ENCODE measurements around the gene SLC19A2.

SLC19A2 gene

DNA sequence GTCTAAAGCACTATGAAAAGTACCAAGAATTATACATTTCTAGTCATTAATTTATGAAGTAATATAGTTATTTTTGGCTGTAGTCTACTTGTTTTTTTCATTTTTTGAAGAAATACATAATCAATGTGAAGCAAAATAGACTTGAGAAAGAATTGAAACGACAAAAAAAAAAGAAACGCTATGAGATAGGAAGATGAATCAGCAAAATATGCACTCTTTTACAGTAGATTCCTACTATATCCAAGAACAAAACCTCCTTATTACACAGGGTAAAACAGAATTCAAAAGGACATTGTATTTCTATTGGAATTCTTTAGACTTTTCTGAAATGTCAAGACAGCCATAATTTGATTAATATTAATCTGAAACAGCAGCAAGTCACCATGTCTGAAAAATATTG lies 32.8 kb downstream of the SLC19A2 start:
- DNase-seq (ENCODE audit: extremely low spot score), result no peak
- TF ChIP-seq ZNF384 (IDR thresholded peaks at IDR 0.05) (no peak), CTBP1 (IDR thresholded peaks at IDR 0.05; ENCODE audit: borderline replicate concordance) (no peak), ELF4 (IDR thresholded peaks at IDR 0.05) (no peak), TARDBP (IDR thresholded peaks at IDR 0.05) (no peak), L3MBTL2 (conservative IDR thresholded peaks at IDR 0.05) (no peak)
- ChIA-PET CTCF (no interaction called here), POLR2A (no interaction called here)

DNA sequence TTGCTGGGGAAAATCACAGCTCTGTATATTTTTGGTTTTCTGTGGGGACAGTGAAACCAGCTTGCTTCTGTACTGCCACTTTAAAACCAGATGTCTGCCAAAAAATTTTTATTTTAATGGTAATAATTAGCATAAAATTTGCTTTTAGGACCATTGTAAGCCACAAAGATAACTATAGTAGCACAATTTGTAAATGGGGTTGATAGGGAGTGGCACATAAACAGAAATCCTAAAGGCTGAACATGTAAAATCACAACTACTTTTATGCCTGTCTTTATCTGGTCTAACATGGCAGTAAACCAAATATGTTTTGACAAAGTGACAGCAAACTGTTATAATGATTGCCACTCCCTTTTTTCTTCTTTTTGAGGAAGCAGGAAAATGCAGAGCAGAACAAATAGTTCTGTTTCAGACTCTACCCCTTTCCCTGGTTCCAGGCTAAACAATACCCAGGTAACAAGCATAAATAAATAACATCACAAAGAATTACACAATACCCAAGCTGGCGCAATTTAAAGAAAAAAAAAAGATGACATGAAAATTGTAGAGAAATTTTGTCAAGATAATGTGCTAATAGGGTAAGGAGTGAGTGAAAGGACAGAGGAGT lies 34.4 kb downstream of the SLC19A2 start:
- ChIA-PET CTCF (no interaction called here), POLR2A (no interaction called here)

DNA sequence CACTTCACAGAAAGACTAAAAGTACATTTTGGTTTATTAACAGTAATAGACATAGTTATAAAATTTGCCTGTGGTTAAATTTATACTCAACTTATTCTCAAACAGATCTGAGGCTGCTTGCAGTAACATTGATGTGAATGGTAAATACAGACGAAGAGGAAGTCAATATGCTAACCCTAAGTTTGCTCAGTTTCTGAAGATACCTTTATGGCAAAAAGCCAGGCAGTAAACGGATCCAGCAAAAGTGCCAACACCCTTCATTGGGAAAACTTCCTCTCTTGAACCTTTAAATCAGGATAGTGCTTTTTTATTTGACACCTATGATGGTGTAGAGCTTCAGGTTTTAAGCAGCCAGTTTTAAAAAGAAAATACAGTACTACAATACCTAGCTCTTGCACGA lies 41.8 kb downstream of the SLC19A2 start:
- POLR2A ChIA-PET, result interaction anchor here (0.8 kb wide), 1 partner anchor 17 kb away, joined by 3 read pairs; the partner anchor contains the start of gene CCDC181
- CTCF ChIA-PET, result no interaction called here
- TF ChIP-seq SUZ12 (IDR thresholded peaks at IDR 0.05), result no peak
- no peak for DNase-seq (ENCODE audit: extremely low spot score)

More for the DNA sequence above, 34.4 kb downstream of the SLC19A2 start:
- DNase-seq (ENCODE audit: extremely low spot score), result no peak
- no peak for TF ChIP-seq HDGF (IDR thresholded peaks at IDR 0.05; ENCODE audit: borderline replicate concordance)
- no peak for TF ChIP-seq SP1 (IDR thresholded peaks at IDR 0.05)
- no peak for TF ChIP-seq L3MBTL2 (conservative IDR thresholded peaks at IDR 0.05)
- no peak for TF ChIP-seq FOXK2 (IDR thresholded peaks at IDR 0.05)
- no peak for TF ChIP-seq CTBP1 (IDR thresholded peaks at IDR 0.05; ENCODE audit: borderline replicate concordance)
- TF ChIP-seq TARDBP (IDR thresholded peaks at IDR 0.05), result no peak
- no peak for TF ChIP-seq NFRKB (IDR thresholded peaks at IDR 0.05)
- no peak for TF ChIP-seq ZNF384 (IDR thresholded peaks at IDR 0.05)
- no peak for TF ChIP-seq ARNT (IDR thresholded peaks at IDR 0.05)
- no peak for TF ChIP-seq SUZ12 (IDR thresholded peaks at IDR 0.05)

DNA sequence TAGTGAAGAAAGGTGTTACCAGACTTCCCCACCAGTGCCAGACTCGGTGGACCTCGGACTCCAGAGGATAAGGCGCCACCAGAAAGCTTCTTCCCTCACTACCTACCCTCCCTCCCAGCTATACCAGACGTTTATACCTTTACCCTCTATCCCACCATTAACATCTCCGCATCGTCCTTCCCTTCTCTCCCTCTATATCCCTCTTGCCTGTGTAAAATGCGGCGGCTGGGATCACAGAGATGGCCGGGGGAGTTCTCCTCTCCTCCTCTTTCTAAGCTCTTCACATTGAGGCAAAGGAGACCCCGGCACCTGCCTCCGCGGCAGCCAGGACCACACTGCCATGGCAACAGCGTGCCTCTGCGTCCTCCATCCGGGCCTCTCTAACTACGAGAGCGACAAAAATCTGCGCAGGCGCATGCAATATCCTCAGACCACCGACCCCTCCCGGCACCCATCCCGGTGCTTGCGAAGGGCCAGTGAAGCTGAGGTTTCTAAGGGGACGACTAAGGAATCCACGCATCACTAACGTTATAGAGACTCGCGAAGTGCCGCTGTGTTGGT lies 58.6 kb downstream of the SLC19A2 start, which contains the start of gene CCDC181:
CCDC181 (minus strand) TSS at position 394 of the 561 bp plus-strand sequence. CDS start 2,547 bp downstream, outside the sequence.
- ChIA-PET POLR2A (interaction anchor here (0.6 to 1.6 kb wide), 10 partner anchors 9 to 60 kb away, joined by 3 to 10 read pairs (median 3); partner anchors contain the start of genes BLZF1 and SLC19A2), CTCF (interaction anchor here (0.6 kb wide), 1 partner anchor 77 kb away, joined by 3 read pairs; no protein-coding TSS in a partner anchor)
- DNase-seq (ENCODE audit: extremely low spot score), result peak; percentile 95
- peak; percentile 67 for TF ChIP-seq L3MBTL2 (conservative IDR thresholded peaks at IDR 0.05)
- TF ChIP-seq CTBP1 (IDR thresholded peaks at IDR 0.05; ENCODE audit: borderline replicate concordance), result 0 out of 2 replicates have a peak, but pooled peaks have one; percentile 56
- no peak for TF ChIP-seq FOXK2 (IDR thresholded peaks at IDR 0.05)

DNA sequence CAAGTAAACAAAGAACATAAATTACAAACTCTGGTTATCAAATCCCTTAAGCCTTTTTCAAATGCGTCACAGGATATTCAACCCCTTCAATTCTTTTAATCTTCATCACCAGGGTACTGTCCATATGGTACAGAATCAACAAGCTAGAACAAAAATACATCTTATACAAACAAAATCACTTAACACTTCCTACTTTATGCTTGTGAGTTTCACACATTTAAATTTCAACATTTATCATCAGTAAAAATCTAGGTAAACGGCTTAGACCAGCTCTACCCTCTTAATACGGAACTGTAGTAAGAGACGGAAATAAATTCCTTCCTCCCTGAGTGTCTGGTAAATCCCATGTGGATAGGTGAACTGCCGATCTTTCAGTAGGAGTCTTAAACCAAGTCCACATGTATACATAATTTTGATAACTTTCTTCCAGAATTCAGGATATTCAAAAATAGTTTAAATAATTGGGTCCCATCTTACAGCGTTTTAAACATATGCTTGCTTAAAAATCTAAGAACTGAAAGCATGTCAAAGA lies 59.5 kb downstream of the SLC19A2 start:
- ChIA-PET CTCF (no interaction called here), POLR2A (interaction anchor here (0.8 to 1.6 kb wide), 5 partner anchors 31 to 61 kb away, joined by 3 to 9 read pairs (median 4); partner anchors contain the start of genes BLZF1 and SLC19A2)
- TF ChIP-seq FOXM1 (IDR thresholded peaks at IDR 0.05; ENCODE audit: borderline replicate concordance) (no peak), NFRKB (IDR thresholded peaks at IDR 0.05) (no peak), ELF4 (IDR thresholded peaks at IDR 0.05) (no peak), CTBP1 (IDR thresholded peaks at IDR 0.05; ENCODE audit: borderline replicate concordance) (no peak), FOXA1 (IDR thresholded peaks at IDR 0.05) (no peak), FOXK2 (IDR thresholded peaks at IDR 0.05) (no peak), BHLHE40 (IDR thresholded peaks at IDR 0.05; ENCODE audit: borderline replicate concordance) (no peak), SP1 (IDR thresholded peaks at IDR 0.05) (no peak), TARDBP (IDR thresholded peaks at IDR 0.05) (no peak)
- TF ChIP-seq, protein P1, sequence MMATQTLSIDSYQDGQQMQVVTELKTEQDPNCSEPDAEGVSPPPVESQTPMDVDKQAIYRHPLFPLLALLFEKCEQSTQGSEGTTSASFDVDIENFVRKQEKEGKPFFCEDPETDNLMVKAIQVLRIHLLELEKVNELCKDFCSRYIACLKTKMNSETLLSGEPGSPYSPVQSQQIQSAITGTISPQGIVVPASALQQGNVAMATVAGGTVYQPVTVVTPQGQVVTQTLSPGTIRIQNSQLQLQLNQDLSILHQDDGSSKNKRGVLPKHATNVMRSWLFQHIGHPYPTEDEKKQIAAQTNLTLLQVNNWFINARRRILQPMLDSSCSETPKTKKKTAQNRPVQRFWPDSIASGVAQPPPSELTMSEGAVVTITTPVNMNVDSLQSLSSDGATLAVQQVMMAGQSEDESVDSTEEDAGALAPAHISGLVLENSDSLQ (IDR thresholded peaks at IDR 0.05), result no peak
- DNase-seq (ENCODE audit: extremely low spot score), result peak; percentile 10

DNA sequence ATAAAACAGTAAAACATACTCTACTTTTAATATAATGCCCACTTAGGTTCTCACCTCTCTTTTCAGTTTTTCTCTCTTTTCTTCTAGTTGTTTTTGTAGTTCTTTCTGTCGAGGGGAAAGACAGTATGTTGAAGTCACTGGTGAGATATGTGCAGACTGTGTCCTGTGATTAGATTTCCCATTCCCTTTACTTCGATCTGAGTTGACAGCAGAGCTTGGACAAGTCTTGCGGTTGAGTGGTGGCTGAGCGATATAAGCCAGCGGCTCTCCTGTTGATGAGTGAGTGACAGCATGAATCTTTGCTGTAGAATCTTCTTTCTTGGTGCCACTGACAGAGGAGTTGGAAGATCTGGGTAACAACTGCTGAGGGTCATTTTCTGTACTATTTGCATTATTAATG lies 64.4 kb downstream of the SLC19A2 start:
- DNase-seq (ENCODE audit: extremely low spot score), result no peak
- TF ChIP-seq SP1 (IDR thresholded peaks at IDR 0.05), result no peak
- TF ChIP-seq FOXK2 (IDR thresholded peaks at IDR 0.05), result no peak
- no peak for TF ChIP-seq SUZ12 (IDR thresholded peaks at IDR 0.05)
- TF ChIP-seq, protein P1 (IDR thresholded peaks at IDR 0.05), result no peak
- TF ChIP-seq ELF4 (IDR thresholded peaks at IDR 0.05), result no peak
- no peak for TF ChIP-seq L3MBTL2 (conservative IDR thresholded peaks at IDR 0.05)
- TF ChIP-seq FOXA1 (IDR thresholded peaks at IDR 0.05), result no peak
- TF ChIP-seq ZNF384 (IDR thresholded peaks at IDR 0.05), result no peak
- ChIA-PET CTCF (no interaction called here), POLR2A (no interaction called here)

DNA sequence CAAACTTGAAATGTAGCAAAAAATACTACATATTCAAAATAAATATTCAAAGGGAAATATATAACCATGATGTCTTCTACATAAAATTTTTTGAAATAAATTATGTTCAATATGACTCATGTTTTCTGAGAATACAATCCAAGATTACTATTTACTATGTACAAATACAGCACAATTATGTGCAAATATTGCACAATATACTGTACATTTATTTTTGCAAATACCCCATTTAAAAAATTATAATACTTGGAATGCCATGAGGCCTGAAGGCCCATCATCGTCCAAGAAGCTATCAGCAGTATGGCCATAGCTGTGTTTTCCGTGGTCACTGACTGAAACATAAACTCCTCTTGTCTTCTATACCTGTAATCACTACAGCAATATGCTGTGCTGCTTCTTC lies 70.8 kb downstream of the SLC19A2 start:
- no peak for DNase-seq (ENCODE audit: extremely low spot score)
- CTCF ChIA-PET, result no interaction called here
- TF ChIP-seq ARNT (IDR thresholded peaks at IDR 0.05) (no peak), SUZ12 (IDR thresholded peaks at IDR 0.05) (no peak), FOXA1 (IDR thresholded peaks at IDR 0.05) (no peak), SP1 (IDR thresholded peaks at IDR 0.05) (no peak), ZNF384 (IDR thresholded peaks at IDR 0.05) (no peak), TARDBP (IDR thresholded peaks at IDR 0.05) (no peak), FOXK2 (IDR thresholded peaks at IDR 0.05) (no peak), LEF1 (IDR thresholded peaks at IDR 0.05; ENCODE audit: borderline replicate concordance) (no peak), CTBP1 (IDR thresholded peaks at IDR 0.05; ENCODE audit: borderline replicate concordance) (no peak), FOXM1 (IDR thresholded peaks at IDR 0.05; ENCODE audit: borderline replicate concordance) (no peak), ELF4 (IDR thresholded peaks at IDR 0.05) (no peak), L3MBTL2 (conservative IDR thresholded peaks at IDR 0.05) (no peak), BHLHE40 (IDR thresholded peaks at IDR 0.05; ENCODE audit: borderline replicate concordance) (no peak)
- TF ChIP-seq, protein P1 (IDR thresholded peaks at IDR 0.05), result no peak
- POLR2A ChIA-PET, result no interaction called here

All from HEK293T (cell line).